ENCODE results near the gene ZC3H11A.

The ZC3H11A gene

GRCh38 chr1:203842559-203842876 is 47.1 kb downstream of the ZC3H11A start:
- DNase-seq (ENCODE audit: low read depth) = no peak

- DNase-seq (ENCODE audit: low read depth) = no peak
Observed at GRCh38 chr1:203843435-203843834, 48.0 kb downstream of the ZC3H11A start.

All from stimulated activated CD4-positive, alpha-beta T cell treated with anti-CD3 and anti-CD28 coated beads, Interleukin-2, amount 100 ng/mL, for 4 hours (primary cell).